ENCODE measurements around the gene ATP4B. TPM values are rescaled to one million over a fixed set of nuclear protein-coding genes. Genes with fewer than 3 reads are reported as not detected.

ATP4B gene
- total RNA-seq = not detected in 2 replicates

DNA sequence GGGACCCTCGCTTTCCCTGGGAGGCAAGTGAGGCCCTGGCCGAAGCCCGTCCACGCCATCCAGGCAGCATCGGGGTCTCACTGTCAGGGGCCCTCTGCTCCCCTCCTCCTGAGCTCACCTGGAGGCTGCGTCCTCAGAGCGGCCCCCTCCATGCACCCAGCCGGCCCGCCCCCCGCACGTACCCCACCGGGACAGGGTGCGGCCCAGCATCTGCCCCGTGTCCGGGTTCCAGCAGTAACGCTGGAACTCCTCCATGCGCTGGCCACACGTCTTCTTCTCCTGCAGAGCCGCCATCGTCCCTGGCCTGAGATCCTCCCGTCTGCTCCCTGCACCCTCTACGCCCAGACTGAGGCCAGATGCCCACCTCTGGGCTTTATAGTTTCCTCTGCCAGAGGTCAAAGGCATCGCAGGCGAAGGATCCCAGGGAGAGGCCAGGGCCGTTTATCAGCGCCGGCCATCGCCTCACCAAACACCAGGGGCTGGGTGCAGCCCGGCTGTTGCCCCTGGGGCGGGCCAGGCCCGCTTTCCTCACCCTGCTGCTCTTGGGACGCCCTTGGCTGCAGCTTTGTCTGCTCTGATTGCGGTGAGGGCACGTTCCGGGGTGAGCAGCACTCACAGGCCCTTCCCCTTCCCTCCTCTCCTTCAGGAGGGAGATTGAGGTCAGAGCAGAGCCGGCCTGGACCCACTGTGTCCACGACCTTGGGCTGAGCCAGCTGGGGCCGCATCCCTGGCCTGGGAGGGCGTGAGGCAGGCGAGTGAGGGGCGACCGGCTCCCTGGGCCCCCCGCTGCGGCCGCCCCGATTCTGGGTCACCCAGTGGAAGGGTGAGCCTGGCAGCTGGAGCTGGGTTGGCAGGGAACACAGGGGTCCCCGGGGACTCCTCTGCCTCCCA, at the start of gene ATP4B:
Gene ATP4B (minus strand): TSS at position 348 of the 891 bp plus-strand sequence. CDS start 54 bp downstream, at position 294.

DNA sequence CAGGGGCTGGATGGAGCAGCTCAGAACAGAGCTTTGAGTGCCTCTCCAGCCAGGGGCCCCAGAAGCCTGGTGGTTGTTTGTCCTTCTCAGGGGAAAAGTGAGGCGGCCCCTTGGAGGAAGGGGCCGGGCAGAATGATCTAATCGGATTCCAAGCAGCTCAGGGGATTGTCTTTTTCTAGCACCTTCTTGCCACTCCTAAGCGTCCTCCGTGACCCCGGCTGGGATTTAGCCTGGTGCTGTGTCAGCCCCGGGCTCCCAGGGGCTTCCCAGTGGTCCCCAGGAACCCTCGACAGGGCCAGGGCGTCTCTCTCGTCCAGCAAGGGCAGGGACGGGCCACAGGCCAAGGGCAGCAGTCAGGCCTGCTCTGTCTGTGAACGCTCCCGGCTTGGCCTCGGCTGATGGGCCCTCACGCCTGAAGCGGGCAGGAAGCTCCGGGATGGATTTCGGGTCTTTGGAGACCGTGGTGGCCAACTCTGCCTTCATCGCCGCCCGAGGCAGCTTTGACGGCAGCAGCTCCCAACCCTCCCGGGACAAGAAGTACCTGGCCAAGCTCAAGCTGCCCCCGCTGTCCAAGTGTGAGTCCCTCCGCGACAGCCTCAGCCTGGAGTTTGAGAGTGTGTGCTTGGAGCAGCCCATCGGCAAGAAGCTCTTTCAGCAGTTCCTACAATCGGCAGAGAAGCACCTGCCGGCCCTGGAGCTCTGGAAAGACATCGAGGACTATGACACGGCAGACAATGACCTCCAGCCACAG, 9.1 kb upstream of the ATP4B start, which contains the start of gene GRK1:
Gene GRK1 (plus strand): TSS at position 269 of the 751 bp plus-strand sequence. CDS start 168 bp downstream, at position 437.

Other genes with a start within 250 kb of the ATP4B start
- 1.1 and 2.8 TPM in 2 replicates for gene ADPRHL1, start 204.7 kb downstream of the ATP4B start, total RNA-seq
- gene DCUN1D2, start 167.5 kb downstream of the ATP4B start, total RNA-seq = 9.3 and 10.2 TPM in 2 replicates
- gene TFDP1, start 73.4 kb downstream of the ATP4B start, total RNA-seq = 21.6 and 26.8 TPM in 2 replicates
- gene GRK1, start 9.0 kb upstream of the ATP4B start, total RNA-seq = not detected in 2 replicates
- 0.63 and 1.6 TPM in 2 replicates for gene TMEM255B, start 101.0 kb upstream of the ATP4B start, total RNA-seq
- 70.6 and 97.5 TPM in 2 replicates for gene GAS6, start 205.9 kb upstream of the ATP4B start, total RNA-seq